OCI-LY3 (cell line): ENCODE measurements around the gene FLNC.

Source experiments
- EZH2phosphoT487 ChIP-seq: fragments of 200-600 bp; shearing (Covaris generic); IDR thresholded peaks from 2 replicates; pipeline ENCODE4 v1.6.1; 2018; ENCODE audit warnings: antibody characterized with exemption, mixed run types, low read depth
- TF ChIP-seq, protein P1 (sequence below): fragments of 200-600, 300-600 bp; sonication (generic); IDR thresholded peaks from 2 replicates; pipeline ENCODE4 v1.5.1; 2014; ENCODE audit warnings: antibody characterized with exemption, low read length, low read depth

DNA sequence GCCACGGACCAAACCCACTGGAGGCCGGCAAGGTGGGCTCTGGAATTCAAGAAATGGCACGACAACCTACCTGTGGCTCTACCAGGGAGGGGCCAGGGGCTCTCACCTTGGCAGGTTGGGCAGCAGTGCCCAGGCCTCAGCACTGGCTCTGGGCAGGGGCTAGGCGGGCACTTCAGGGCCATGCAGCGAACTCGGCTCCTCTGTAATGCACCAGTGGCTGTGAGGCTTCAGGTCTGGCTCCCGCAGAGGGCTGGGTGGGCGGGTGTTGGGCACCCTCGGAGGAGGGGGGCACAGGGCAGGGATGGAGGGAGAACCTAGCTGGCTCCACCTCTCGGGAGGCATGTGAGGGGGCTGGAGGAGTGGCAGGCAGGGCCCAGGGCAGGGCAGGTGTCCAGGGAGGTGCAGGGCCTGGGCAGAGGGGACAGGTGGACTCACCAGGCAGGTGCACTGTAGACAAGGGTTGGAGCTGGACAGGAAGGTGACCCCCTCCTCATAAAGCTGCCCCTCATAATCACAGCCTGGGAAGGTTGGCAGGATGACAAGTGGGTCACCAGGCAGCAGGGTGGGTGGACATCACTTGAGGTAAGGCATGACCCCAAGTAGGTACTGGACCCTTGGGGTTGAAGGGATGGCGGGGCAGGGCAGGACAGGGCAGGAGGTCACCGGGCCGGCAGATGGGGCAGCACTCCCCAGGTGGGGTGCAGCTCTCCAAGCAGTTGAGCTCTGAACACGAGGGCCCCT lies 73.6 kb downstream of the FLNC start:
- TF ChIP-seq, protein P1, sequence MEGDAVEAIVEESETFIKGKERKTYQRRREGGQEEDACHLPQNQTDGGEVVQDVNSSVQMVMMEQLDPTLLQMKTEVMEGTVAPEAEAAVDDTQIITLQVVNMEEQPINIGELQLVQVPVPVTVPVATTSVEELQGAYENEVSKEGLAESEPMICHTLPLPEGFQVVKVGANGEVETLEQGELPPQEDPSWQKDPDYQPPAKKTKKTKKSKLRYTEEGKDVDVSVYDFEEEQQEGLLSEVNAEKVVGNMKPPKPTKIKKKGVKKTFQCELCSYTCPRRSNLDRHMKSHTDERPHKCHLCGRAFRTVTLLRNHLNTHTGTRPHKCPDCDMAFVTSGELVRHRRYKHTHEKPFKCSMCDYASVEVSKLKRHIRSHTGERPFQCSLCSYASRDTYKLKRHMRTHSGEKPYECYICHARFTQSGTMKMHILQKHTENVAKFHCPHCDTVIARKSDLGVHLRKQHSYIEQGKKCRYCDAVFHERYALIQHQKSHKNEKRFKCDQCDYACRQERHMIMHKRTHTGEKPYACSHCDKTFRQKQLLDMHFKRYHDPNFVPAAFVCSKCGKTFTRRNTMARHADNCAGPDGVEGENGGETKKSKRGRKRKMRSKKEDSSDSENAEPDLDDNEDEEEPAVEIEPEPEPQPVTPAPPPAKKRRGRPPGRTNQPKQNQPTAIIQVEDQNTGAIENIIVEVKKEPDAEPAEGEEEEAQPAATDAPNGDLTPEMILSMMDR, result no peak
- TF ChIP-seq EZH2phosphoT487, result no peak
